Measurements from ENCODE around the gene OR5B21. TPM values are rescaled to one million over a fixed set of nuclear protein-coding genes. Genes with fewer than 3 reads are reported as not detected.

OR5B21 gene
- total and polyA plus RNA-seq, 2 donors (not counting 1 experiment from before 2014, with no cell fraction given), result not detected

DNA sequence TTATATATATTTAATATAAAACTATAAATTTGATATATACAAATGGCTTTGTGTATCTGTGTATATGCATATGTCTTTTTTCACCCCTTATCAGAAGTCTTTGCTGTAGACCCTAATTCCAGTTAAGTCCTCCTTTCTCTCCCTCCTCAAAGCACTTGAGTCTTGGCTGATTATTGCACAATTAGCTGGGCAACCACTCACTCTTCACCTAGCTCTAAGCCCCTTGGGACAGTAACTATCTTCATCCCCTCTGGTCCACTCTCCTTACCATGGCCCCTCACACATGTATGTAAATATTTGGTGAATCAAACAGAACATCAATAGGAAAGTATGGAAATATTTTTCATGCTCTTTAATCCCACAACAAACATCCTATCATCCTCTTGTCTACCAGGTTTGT, 909 bp upstream of the OR5B21 start:
- H2AFZ ChIP-seq (ENCODE audit: low read length), result no peak overlapping the region
- no peaks in the 10 kb centered on the region for H3K4me1 ChIP-seq (ENCODE audit: control insufficient read depth, extremely low read depth, insufficient read depth, low read length)
- H3K4me3 ChIP-seq (replicated peaks in 1 of 4; ENCODE audit: control extremely low read depth in 1 of 4, insufficient read depth in 1 of 4, low read depth in 3 of 4, low read length in 4 of 4), result no peak overlapping the region
- no peaks in the 10 kb centered on the region for H3K27me3 ChIP-seq (ENCODE audit: control insufficient read depth, insufficient read depth, low read length)
- H3K79me2 ChIP-seq (ENCODE audit: control insufficient read depth, insufficient read depth, low read length), result no peaks in the 10 kb centered on the region
- no peak overlapping the region for H3K9ac ChIP-seq (ENCODE audit: insufficient read depth, low read length)
- no peak overlapping the region for H3K4me2 ChIP-seq (ENCODE audit: extremely low read depth, insufficient read depth, low read length)
- TF ChIP-seq EZH2 (IDR thresholded peaks at IDR 0.05; ENCODE audit: low read length, missing control alignments) (no peak), CTCF (conservative IDR thresholded peaks at IDR 0.05 in 1 of 2, IDR thresholded peaks at IDR 0.05 in 1 of 2; ENCODE audit: low read depth in 1 of 2, low read length in 2 of 2) (no peak)
- H3K36me3 ChIP-seq (ENCODE audit: control insufficient read depth, insufficient read depth, low read length), result no peaks in the 10 kb centered on the region
- no peak overlapping the region for H3K27ac ChIP-seq (ENCODE audit: insufficient read depth, low read length)
- H4K20me1 ChIP-seq (ENCODE audit: control insufficient read depth, extremely low read depth, insufficient read depth, low read length), result no peaks in the 10 kb centered on the region
- no peaks in the 10 kb centered on the region for H3K9me3 ChIP-seq (ENCODE audit: control insufficient read depth, insufficient read depth, low read depth, low read length)
- DNase-seq (ENCODE audit: low read depth in 2 of 2), result no peak

- H3K79me2 ChIP-seq (ENCODE audit: control insufficient read depth, insufficient read depth, low read length), result no peaks in the 10 kb centered on the region
- TF ChIP-seq CTCF (conservative IDR thresholded peaks at IDR 0.05 in 1 of 2, IDR thresholded peaks at IDR 0.05 in 1 of 2; ENCODE audit: low read depth in 1 of 2, low read length in 2 of 2) (no peak), EZH2 (IDR thresholded peaks at IDR 0.05; ENCODE audit: low read length, missing control alignments) (no peak)
- no peaks in the 10 kb centered on the region for H3K36me3 ChIP-seq (ENCODE audit: control insufficient read depth, insufficient read depth, low read length)
- DNase-seq (ENCODE audit: low read depth in 2 of 2), result no peak
- H3K9ac ChIP-seq (ENCODE audit: insufficient read depth, low read length), result no peak overlapping the region
- H3K4me3 ChIP-seq (replicated peaks in 1 of 4; ENCODE audit: control extremely low read depth in 1 of 4, insufficient read depth in 1 of 4, low read depth in 3 of 4, low read length in 4 of 4), result no peak overlapping the region
- H2AFZ ChIP-seq (ENCODE audit: low read length), result no peak overlapping the region
- no peaks in the 10 kb centered on the region for H4K20me1 ChIP-seq (ENCODE audit: control insufficient read depth, extremely low read depth, insufficient read depth, low read length)
- H3K4me1 ChIP-seq (ENCODE audit: control insufficient read depth, extremely low read depth, insufficient read depth, low read length), result no peaks in the 10 kb centered on the region
- no peaks in the 10 kb centered on the region for H3K27me3 ChIP-seq (ENCODE audit: control insufficient read depth, insufficient read depth, low read length)
- H3K4me2 ChIP-seq (ENCODE audit: extremely low read depth, insufficient read depth, low read length), result no peak overlapping the region
- no peak overlapping the region for H3K27ac ChIP-seq (ENCODE audit: insufficient read depth, low read length)
- H3K9me3 ChIP-seq (ENCODE audit: control insufficient read depth, insufficient read depth, low read depth, low read length), result no peaks in the 10 kb centered on the region
These were observed 550 bp downstream of the OR5B21 start for GRCh38 chr11:58507355-58507754.

- TF ChIP-seq EZH2 (IDR thresholded peaks at IDR 0.05; ENCODE audit: low read length, missing control alignments) (no peak), CTCF (conservative IDR thresholded peaks at IDR 0.05 in 1 of 2, IDR thresholded peaks at IDR 0.05 in 1 of 2; ENCODE audit: low read depth in 1 of 2, low read length in 2 of 2) (no peak)
- Histone ChIP-seq H3K9me3 (ENCODE audit: control insufficient read depth, insufficient read depth, low read depth, low read length) (no peaks in the 10 kb centered on the region), H3K27ac (ENCODE audit: insufficient read depth, low read length) (no peak overlapping the region), H3K79me2 (ENCODE audit: control insufficient read depth, insufficient read depth, low read length) (no peaks in the 10 kb centered on the region), H3K9ac (ENCODE audit: insufficient read depth, low read length) (no peak overlapping the region), H3K36me3 (ENCODE audit: control insufficient read depth, insufficient read depth, low read length) (no peaks in the 10 kb centered on the region), H3K4me3 (replicated peaks in 1 of 4; ENCODE audit: control extremely low read depth in 1 of 4, insufficient read depth in 1 of 4, low read depth in 3 of 4, low read length in 4 of 4) (no peak overlapping the region), H3K27me3 (ENCODE audit: control insufficient read depth, insufficient read depth, low read length) (no peaks in the 10 kb centered on the region), H4K20me1 (ENCODE audit: control insufficient read depth, extremely low read depth, insufficient read depth, low read length) (no peaks in the 10 kb centered on the region), H3K4me1 (ENCODE audit: control insufficient read depth, extremely low read depth, insufficient read depth, low read length) (no peaks in the 10 kb centered on the region), H2AFZ (ENCODE audit: low read length) (no peak overlapping the region), H3K4me2 (ENCODE audit: extremely low read depth, insufficient read depth, low read length) (no peak overlapping the region)
- no peak for DNase-seq (ENCODE audit: low read depth in 2 of 2)
These were observed 970 bp downstream of the OR5B21 start for GRCh38 chr11:58506935-58507334.

Measured in fibroblast of lung (primary cell).